Measurements from ENCODE around the gene LDAF1.

GRCh38 chr16:21116148-21116693 lies 42.3 kb upstream of the LDAF1 start:
- TF ChIP-seq CTCF (IDR thresholded peaks at IDR 0.05), result no peak
- no peak for TF ChIP-seq POLR2A (IDR thresholded peaks at IDR 0.05)
- no peak for TF ChIP-seq EP300 (IDR thresholded peaks at IDR 0.05)
